Heart left ventricle (tissue), 16 donors: ENCODE measurements around the gene CD7. TPM values are rescaled to one million over a fixed set of nuclear protein-coding genes. Genes with fewer than 3 reads are reported as not detected.

Experiments
- ATAC-seq, 4 donors: fragments of 200-7000 bp; cut with Tn5 transposase; one replicate each; pipeline ENCODE4 v1.9.1; 2020 to 2022; ENCODE audit warnings: moderate library complexity in 4 of 4, mild to moderate bottlenecking in 3 of 4, moderate number of reproducible peaks in 1 of 4
- DNase-seq, 5 donors: peaks; one replicate each; pipeline ENCODE4 v3.0.0-alpha.2; 2020
- H3K27ac ChIP-seq, 12 donors: fragments of 200-600 bp; sonication (generic) in 4 of 12; one replicate each; pipeline versions ENCODE4 v1.5.0 to v1.8.0; 2016 to 2022; ENCODE audit warnings: mild to moderate bottlenecking in 2 of 12
- H3K27me3 ChIP-seq, 9 donors: fragments of 200-600 bp; sonication (generic) in 2 of 9; one replicate each; pipeline versions ENCODE4 v1.5.1 to v1.8.0; 2016 to 2022; ENCODE audit warnings: mild to moderate bottlenecking in 3 of 9
- H3K36me3 ChIP-seq, 9 donors: fragments of 200-600 bp; sonication (generic) in 2 of 9; one replicate each; pipeline versions ENCODE4 v1.5.0 to v1.8.0; 2018 to 2022; ENCODE audit warnings: mild to moderate bottlenecking in 2 of 9
- H3K4me1 ChIP-seq, 12 donors: fragments of 200-600 bp; sonication (generic) in 4 of 12; one replicate each; pipeline versions ENCODE4 v1.5.0 to v1.8.0; 2016 to 2022; ENCODE audit warnings: mild to moderate bottlenecking in 3 of 12
- H3K4me3 ChIP-seq, 12 donors: fragments of 200-600 bp; sonication (generic) in 4 of 12; one replicate each; pipeline versions ENCODE4 v1.5.0 to v1.8.0; 2017 to 2022; ENCODE audit warnings: mild to moderate bottlenecking in 9 of 12, moderate library complexity in 4 of 12
- H3K9me3 ChIP-seq, 12 donors: fragments of 200-600 bp; sonication (generic) in 4 of 12; one replicate each; pipeline versions ENCODE4 v1.5.0 to v1.8.0; 2016 to 2022; ENCODE audit warnings: mild to moderate bottlenecking in 1 of 12
- POLR2A ChIP-seq, 2 donors: fragments of 450-650 bp; IDR thresholded peaks; one replicate each; pipeline ENCODE4 v1.6.1; 2017; ENCODE audit warnings: antibody characterized with exemption in 2 of 2, mild to moderate bottlenecking in 2 of 2, moderate library complexity in 2 of 2
- WGBS, 4 donors: extraction: QIAGEN DNeasy Blood & Tissue Kit in 2 of 4; methylation state at CpG; one replicate each; pipeline versions ENCODE4 v1.1.5 to v1.1.7; 2013 to 2018; 5-methylcytosine and 5-hydroxymethylcytosine counted together
- intact Hi-C, 10 donors: fragments of 100-400 bp; cut with DNase I; formaldehyde crosslinking; loops; one replicate each; pipeline versions ENCODE4 v1.11.1 to v1.14.2; 2022
- polyA plus RNA-seq, 2 donors: library from polyadenylated mRNA; stranded (reverse); fragments of 200-250 nt; gene quantifications; one replicate each; pipeline ENCODE4 v1.2.3, GENCODE V29; 2013
- total RNA-seq, 9 donors: library from RNA; depleted of rRNA in 2 of 9; stranded (reverse); fragments of >200 nt in 2 of 9; fragmentation: NEBNext Ultra II Directional in 3 of 9; extraction: Animal tissue kit (Norgen Biotek cat#: 25700) in 3 of 9; gene quantifications; one replicate each; pipeline versions ENCODE4 v1.1.0 to v1.2.4, GENCODE V29; 2016 to 2023
- TF ChIP-seq, protein P1 (sequence below), 12 donors: fragments of 200-600 bp; sonication (generic) in 4 of 12; IDR thresholded peaks; one replicate each; pipeline versions ENCODE4 v1.5.0 to v1.8.0; 2018 to 2022; ENCODE audit warnings: antibody characterized with exemption in 12 of 12, mild to moderate bottlenecking in 5 of 12
- donor health status: ischemic (EF 13 %, LVEDD 7.1; RV severe dilation, severe dysfunction).
- donor health status: healthy with polysubstance abuse.
- donor health status: DM: no; HTN: yes; CAD: no.
- donor health status: DM: no; HTN: no; CAD: no.
- donor health status: ischemic (EF 25% LVEDD 6.9; RV normal size, moderate dysfunction).
- donor health status: ischemic (EF 25% LVEDD 5.7; RV mildly dilated, moderate dysfunction).
- donor health status: healthy.
- donor health status: DM: yes; HTN: yes; CAD: no.
- donor health status: ischemic (EF 35%, LVEDD 5.7; RV mildly dilated, moderate dysfunction).
- donor health status: nonischemic (EF 11% LVEDD 7.7; RV severe dilation, severe dysfunction).
- donor health status: DM: yes; HTN: yes; CAD: no.
- donor health status: PGD.
- donor health status: ischemic (EF 29% LVEDD 5.4; RV normal size, mild dysfunction).
- donor health status: nonischemic (EF 23%, LVEDD 6.1; RV moderate dilation, normal function).

Gene CD7
- total and polyA plus RNA-seq, 11 donors: 0.21 to 8.6 (median 0.42) TPM; not detected in 2

DNA sequence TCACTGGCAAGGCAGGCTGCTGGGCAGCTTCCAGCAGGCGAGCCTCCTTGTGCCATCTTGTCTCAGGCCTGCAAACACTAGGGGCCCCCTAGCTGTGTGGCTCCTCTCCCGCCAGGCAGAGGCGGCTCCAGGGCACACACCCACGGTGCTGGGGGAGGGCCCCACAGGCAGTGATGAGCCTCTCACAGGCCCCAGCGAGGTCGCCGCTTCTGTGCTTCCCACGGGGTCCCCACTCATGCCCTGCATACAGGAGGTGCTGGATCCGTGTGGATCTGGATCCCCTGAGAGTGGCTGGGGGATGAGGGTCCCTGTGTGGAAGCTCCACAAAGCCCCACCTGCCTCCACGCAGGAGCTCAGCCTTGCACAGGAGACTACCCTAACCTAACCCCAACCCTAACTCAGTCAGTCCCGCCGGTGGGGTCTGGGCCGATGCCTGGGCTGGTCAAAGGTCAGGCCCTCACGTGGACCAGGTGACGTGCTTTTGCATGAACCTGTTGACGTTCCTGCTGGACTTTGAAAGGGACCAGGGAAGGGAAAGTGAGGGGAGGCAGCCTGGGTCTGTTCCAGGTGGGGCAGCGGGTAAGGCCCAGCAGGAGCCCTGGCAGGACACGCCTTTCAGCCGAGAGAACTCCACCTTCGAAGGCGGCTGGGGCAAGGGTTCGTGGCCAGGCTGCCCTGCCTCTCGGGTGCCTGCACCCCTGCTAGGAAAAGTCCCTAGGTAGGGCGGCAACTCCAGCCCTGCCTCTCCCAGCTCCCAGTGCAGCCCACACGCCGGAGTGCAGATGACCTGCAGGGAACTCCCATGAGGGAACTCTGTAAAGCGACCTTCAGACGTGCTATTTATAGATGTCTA lies 11.0 kb upstream of the CD7 start:
- DNase-seq: no peak
- no peak for ATAC-seq
- Histone ChIP-seq H3K27me3 (peaks cover 0 to 39% (median 7%) of the 10 kb centered on the region in 9 donors), H3K36me3 (peaks cover 0 to 23% (median 0%) of the 10 kb centered on the region in 9 donors), H3K4me3 (no peak overlapping the region), H3K9me3 (no peaks in the 10 kb centered on the region), H3K4me1 (peaks cover 0 to 34% (median 18%) of the 10 kb centered on the region in 12 donors), H3K27ac (no peak overlapping the region)
- 79 to 86% (median 80%) methylated on average over 13 to 28 of the region's 28 CpGs for WGBS, 4 donors
- TF ChIP-seq, protein P1, sequence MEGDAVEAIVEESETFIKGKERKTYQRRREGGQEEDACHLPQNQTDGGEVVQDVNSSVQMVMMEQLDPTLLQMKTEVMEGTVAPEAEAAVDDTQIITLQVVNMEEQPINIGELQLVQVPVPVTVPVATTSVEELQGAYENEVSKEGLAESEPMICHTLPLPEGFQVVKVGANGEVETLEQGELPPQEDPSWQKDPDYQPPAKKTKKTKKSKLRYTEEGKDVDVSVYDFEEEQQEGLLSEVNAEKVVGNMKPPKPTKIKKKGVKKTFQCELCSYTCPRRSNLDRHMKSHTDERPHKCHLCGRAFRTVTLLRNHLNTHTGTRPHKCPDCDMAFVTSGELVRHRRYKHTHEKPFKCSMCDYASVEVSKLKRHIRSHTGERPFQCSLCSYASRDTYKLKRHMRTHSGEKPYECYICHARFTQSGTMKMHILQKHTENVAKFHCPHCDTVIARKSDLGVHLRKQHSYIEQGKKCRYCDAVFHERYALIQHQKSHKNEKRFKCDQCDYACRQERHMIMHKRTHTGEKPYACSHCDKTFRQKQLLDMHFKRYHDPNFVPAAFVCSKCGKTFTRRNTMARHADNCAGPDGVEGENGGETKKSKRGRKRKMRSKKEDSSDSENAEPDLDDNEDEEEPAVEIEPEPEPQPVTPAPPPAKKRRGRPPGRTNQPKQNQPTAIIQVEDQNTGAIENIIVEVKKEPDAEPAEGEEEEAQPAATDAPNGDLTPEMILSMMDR (IDR thresholded peaks at IDR 0.05): no peak
- TF ChIP-seq POLR2A (IDR thresholded peaks at IDR 0.05): no peak
- intact Hi-C loops: loop anchor here in 3 of 10 donors (10.0 kb wide), 3 partner anchors 94 to 294 kb away; partner anchors contain the start of genes DCXR (in 1 of the 3) and RAC3 (in 1 of the 3)

DNA sequence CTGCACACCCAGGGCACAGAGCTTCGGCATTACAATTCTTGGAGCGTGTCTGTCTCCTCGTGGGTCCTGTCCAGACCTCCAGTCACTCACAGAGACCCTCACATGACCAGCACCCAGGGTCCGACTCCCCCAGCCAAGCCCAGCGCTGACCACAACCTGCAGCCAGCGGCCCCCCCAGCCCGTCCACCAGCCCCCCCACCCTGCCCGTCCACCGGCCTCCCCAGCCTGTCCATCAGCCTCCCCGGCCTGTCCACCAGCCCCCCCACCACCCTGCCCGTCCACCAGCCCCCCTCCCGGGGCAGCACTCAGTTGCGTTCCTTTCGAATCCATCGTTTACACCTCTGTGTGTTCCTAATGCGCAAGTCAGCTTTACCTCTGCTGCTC lies 10.3 kb upstream of the CD7 start:
- Histone ChIP-seq H3K4me1 (peaks cover 0 to 28% (median 13%) of the 10 kb centered on the region in 12 donors), H3K27me3 (peaks cover 0 to 33% (median 4%) of the 10 kb centered on the region in 9 donors), H3K9me3 (no peaks in the 10 kb centered on the region), H3K27ac (no peak overlapping the region), H3K4me3 (no peak overlapping the region), H3K36me3 (peaks cover 0 to 28% (median 0%) of the 10 kb centered on the region in 9 donors)
- DNase-seq (no peak), ATAC-seq (no peak)
- 71 to 78% (median 73%) methylated on average over 16 of the region's 16 CpGs for WGBS, 4 donors
- intact Hi-C loops: loop anchor here in 3 of 10 donors (10.0 kb wide), 3 partner anchors 93 to 293 kb away; partner anchors contain the start of genes DCXR (in 1 of the 3) and RAC3 (in 1 of the 3)
- TF ChIP-seq POLR2A (IDR thresholded peaks at IDR 0.05): no peak
- TF ChIP-seq, protein P1 (IDR thresholded peaks at IDR 0.05): no peak

DNA sequence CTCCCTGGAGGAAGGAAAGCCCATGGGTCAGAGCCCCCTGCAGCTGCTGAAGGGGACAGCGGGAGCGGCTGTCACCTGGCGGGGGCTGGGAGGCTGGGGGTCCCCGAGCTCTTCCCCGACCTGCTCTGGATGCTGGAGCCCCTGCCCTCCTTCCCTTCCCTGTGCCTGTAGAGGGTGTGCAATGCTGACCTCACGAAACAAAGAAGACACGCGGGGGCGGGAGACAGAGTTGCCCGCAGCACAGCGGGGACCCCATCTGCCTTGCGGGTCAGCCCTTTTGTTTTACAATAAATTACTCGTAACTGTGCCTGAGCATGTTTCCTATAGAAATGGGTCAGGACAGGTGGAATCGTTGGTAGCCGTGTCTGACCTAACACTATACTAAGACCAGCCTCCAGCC lies 9.9 kb upstream of the CD7 start:
- TF ChIP-seq, protein P1 (IDR thresholded peaks at IDR 0.05): no peak
- TF ChIP-seq POLR2A (IDR thresholded peaks at IDR 0.05): no peak
- peaks cover 0 to 23% (median 8%) of the 10 kb centered on the region in 12 donors for H3K4me1 ChIP-seq
- ATAC-seq (no peak), DNase-seq (no peak)
- peaks cover 0 to 28% (median 0%) of the 10 kb centered on the region in 9 donors for H3K36me3 ChIP-seq
- no peak overlapping the region for H3K27ac ChIP-seq
- peaks cover 0 to 30% (median 2%) of the 10 kb centered on the region in 9 donors for H3K27me3 ChIP-seq
- no peak overlapping the region for H3K4me3 ChIP-seq
- intact Hi-C loops: loop anchor here in 3 of 10 donors (10.0 kb wide), 3 partner anchors 92 to 292 kb away; partner anchors contain the start of genes DCXR (in 1 of the 3) and RAC3 (in 1 of the 3)
- WGBS, 4 donors: 76 to 81% (median 78%) methylated on average over 15 of the region's 15 CpGs
- no peaks in the 10 kb centered on the region for H3K9me3 ChIP-seq
